NCI-H510A (cell line): ENCODE results near the gene CPTP.

Experiments used
- DNase-seq: peaks from one replicate; lab custom pipeline; 2025; lab: John Stamatoyannopoulos, UW

CPTP gene

DNA sequence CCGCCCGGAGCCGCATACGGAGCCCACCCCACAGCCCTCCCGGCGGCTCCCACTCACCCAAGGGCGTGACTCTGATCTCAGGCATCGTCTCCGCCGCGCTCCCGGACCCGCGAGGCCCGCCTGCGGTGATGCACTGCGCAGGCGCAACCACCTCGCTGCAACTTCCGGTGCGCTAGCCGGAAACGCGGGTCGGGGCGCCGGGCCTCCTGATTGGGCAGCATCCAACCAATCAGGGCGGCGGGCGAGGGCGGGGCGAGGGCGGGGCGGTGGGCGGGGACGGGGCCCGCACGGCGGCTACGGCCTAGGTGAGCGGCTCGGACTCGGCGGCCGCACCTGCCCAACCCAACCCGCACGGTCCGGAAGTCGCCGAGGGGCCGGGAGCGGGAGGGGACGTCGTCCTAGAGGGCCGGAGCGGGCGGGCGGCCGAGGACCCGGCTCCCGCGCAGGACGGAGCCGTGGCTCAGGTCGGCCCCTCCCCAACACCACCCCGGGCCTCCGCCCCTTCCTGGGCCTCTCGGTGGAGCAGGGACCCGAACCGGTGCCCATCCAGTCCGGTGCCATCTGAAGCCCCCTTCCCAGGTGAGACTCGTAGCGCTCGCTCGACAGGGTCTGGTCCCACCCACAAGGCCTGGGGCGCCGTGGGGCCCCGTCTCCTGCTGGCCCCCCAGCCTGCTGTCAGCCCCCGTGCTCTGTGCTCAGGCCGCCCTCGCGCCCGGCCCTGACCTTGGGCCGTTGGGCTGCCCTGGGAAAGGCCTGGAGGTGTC is at the start of gene CPTP, which contains the start of gene INTS11:
CPTP (plus strand) TSS at position 279 of the 764 bp plus-strand sequence. CDS start 2,109 bp downstream, outside the sequence.
INTS11 (minus strand) TSS at position 137 of the 764 bp plus-strand sequence; CDS start at position 85, 52 bp downstream.
- DNase-seq, result peak; percentile 98

DNA sequence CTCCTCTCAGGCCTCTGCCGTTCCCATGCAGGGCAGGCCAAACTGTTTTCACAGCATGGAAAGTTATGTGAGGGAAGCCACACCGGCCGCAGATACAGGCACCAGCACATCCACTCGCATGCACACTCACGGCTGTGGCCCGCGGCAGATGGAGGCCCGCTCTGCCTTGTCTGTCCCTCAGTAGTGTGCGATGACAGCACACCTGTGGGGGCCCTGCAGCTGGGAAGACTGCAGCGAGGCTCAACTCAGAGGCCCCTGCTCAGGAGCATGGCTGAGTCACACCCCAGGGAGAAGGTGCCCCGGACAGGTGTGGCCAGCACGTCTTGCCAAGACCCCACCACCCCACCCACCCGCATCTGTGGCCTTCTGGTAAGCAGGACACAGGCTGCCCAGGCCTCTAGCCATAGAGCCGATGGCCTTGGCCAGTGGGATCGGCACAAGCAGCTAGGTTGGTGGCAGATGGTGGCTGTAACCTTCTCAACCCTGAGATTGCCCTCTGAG is 49.6 kb upstream of the CPTP start:
- no peak for DNase-seq

DNA sequence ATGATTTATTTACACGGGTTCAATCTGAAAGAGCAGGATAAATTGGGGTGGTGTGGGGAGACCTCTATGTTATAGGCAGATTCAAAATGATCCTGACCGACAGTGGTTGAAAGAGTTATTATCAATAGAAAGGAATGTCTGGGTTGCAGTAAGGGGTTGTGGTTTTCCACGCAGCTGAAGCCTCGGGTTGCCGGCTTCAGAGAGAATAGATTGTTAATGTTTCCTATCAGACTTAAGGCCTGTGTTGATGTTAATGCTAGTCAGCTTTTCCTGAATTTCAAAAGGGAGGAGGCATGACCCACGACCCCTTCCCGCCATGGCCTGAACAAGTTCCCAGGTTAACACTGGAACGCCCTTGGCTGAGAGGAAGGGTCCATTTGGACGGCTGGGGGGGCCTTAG is 48.8 kb upstream of the CPTP start:
- no peak for DNase-seq

DNA sequence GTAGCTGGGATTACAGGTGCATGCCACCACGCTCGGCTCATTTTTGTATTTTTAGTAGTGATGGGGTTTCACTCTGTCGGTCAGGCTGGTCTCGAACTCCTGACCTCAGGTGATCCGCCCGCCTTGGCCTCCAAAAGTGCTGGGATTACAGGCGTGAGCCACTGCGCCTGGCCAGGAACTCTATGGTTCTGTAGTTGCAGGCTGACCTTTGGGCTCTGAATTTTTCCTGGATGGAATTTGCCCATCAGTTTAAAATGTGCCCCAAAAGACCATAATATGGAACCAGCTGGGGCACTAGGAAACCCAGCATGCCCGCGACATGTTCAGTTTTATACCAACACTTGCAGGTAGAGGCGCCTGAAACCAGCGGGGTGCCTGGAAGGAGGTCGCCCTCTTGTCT is 46.0 kb upstream of the CPTP start:
- no peak for DNase-seq

DNA sequence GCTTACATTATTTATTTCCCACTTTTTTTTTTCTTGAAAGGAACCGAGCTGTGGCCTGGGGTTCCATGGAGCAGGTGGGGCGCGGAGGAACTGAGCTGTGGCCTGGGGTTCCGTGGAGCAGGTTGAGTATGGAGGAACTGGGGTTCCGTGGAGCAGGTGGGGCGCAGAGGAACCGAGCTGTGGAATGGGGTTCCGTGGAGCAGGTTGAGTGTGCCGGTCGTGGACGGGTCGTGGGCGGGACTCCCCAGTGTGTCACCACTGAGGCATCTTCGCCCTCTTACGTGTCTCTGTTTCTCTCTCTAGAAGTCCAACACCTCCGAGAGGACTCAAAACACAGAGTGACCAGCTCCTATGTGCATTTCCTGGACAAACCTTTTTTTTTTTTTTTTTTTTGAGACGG is 45.6 kb upstream of the CPTP start:
- DNase-seq, result no peak

DNA sequence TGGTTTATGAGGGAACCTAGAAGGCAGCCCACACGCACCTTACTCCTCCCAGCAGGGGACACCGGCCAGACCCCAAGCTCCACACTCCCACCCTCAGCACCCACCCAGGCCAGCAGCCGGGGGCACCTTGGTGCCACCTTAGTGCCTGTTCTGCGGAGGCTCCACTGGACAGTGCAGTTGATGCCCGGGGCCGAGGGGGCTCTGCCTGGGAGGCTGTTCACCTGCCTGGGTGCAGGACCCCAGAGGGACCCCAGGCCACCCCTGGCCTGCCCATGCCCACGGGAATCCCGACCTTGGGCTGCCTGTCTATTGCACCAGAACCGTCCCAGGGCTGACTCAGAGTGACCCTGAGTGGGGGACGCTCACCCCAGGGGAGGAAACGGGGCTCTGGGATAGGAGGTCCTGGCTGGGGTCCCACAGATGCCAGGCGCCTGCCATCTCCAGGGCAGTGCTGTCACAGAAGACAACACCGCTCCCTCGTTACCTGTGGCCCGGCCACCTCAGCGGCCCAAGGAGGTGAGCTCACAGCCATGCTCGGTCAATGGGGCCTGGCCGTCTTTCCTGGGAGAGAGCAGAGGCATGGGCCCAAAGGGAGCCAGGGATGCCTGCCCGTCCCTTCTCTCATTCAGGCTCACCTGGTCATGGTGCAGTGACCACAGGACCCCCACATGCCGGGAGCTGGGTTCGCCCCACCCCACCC is 43.7 kb upstream of the CPTP start:
- no peak for DNase-seq

DNA sequence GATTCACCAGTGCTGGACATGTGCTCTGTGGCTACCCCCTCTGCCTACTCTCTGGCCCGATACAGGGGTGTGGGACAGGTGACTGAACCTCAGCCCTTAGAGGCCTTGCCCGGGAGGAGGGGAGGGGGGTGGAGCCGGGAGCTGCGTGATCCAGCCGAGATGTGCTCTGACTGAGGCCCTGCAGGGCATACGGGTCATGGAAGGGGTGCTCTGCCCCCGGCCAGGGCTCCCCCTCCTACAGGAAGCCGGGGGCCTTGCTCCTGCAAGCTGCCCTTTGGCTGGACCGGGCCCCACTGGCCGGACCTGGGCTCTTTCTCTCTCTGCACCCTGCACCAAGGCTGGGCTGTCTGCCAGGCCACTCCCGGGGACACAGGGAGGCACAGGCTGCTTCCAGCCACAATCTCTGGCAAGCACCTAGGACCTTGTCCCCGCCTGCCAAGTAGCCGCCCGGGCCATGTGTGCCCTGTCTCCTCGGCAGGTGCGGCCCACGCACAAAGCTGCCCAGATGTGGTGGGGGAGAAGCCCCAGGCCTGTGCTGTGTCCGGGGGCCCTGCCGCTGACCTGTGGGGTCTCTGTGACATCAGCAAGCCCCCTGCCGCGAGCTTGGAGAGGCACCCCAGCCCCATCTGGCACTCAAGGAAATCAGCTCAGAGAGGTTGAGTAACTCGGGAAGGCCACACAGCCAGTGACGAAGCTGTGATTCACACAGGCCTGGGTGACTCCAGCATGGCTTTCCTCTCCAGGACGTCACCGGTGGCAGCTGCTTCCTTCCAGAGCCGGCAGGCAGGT is 42.9 kb upstream of the CPTP start:
- peak; percentile 56 for DNase-seq

DNA sequence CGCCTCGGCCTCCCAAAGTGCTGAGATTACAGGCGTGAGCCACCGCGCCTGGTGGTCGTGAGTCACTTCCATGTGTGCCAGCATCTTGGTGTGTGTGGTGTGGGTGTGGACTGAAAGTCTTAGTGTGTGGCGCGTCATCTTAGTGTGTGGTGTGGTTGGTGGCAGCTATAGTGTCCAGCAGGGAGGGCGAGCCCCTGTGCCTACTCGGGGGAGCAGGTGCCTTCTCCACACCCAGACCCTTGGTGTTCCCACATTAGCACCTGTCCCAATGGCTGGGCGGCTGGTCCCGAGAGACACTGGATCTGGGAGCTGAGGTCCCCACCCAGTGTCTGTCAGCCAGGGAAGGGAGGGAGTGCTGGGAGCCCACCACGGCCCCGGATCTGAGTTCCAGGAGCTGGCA is 41.6 kb upstream of the CPTP start:
- DNase-seq, result no peak

DNA sequence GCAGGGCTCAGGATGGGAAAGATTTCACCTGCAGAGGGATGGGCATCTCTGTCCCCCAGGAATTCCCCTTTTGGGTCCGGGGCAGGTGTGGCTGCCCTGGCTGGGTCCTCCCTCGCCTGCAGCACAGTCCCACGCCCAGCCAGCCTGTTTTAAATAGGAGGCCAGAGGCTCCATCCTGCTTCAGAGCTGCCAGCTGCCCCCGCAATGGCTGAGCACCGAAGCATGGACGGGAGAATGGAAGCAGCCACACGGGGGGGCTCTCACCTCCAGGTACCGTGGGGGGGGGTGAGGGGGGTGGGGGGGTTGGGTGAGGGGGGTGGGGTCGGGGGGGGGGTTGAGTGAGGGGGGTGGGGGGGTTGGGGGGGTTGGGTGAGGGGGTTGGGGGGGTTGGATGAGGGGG is 40.8 kb upstream of the CPTP start:
- no peak for DNase-seq

DNA sequence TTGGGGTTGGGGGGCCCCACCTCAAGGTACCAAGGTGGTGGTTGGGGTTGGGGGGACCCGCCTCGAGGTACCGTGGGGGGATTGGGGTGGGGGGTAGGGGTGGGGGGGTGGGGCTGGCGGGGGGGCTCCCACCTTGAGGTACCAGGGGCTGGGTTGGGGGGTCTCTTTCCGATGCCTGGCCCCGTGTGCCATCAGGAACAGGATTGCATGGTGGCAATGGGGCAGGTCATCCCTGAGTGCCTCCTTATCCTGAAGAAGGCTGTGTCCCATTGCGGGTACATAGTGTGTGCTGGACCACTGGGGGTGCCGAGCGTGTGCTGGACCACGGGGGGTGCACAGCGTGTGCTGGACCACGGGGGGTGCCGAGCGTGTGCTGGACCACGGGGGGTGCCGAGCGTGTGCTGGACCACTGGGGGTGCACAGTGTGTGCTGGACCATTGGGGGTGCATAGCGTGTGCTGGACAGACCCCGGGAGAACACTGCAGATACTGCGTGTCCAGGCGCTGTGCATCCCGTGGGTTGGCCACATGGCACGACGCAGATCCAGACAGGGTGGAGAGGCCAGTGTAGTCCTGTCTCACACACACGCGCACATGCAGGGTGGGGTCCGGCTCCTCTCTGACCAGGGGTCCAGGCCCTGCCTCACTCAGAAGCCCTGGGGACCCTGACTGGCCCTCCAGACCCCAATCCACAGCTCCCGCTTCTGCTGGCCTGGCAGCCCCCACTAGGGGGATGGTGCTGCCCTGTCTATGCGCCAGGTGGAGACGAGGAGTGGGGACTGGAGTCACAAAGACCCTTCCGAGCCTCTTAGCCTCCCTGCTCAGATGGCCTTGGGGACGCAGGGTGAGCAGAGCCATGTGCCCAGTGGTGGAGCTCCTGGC is 40.1 kb upstream of the CPTP start:
- DNase-seq, result no peak

DNA sequence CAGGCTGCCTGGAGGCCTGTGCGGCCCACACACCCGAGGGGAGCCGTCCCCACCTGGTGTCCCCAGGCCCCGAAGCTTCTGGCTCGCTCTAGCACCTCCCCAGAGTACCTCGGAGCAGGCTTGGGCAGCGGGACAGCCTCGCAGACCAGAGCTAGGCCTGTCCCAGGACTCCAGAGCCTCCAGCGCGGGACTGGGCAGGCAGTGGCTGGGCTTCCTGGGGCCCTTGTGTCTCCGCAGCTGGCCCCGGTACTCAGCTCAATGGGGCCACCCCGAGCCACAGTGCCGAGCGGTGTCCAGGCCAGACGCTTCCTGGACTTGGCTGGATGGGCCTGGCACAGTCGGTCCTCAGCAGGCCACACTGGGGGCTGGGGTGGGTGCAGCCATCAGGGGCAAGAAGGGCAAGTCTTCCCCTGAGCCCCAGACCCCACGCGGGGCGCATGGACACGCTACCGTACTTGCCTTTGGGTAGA is 39.5 kb upstream of the CPTP start:
- DNase-seq, result no peak

DNA sequence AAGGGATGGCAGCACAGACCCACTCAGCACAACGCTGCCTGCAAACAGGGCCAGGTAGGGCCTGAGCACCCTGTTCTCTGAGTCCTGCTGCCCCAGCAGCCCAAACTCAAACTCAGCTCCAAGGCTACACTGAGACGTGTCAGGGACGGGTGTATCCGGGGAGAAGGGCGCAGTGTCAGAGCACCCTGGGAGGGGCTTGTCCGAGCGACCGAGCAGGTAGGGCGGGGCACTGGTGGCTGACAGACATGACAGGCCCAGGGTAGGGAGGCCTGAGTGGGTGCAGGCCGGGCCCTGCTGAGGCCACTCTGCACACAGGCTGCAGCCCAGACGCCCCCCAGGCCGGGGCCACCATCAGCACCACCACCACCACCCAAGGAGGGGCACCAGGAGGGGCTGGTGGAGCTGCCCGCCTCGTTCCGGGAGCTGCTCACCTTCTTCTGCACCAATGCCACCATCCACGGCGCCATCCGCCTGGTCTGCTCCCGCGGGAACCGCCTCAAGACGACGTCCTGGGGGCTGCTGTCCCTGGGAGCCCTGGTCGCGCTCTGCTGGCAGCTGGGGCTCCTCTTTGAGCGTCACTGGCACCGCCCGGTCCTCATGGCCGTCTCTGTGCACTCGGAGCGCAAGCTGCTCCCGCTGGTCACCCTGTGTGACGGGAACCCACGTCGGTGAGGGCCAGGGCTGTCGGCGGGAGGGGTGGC is 38.8 kb upstream of the CPTP start:
- DNase-seq, result no peak

DNA sequence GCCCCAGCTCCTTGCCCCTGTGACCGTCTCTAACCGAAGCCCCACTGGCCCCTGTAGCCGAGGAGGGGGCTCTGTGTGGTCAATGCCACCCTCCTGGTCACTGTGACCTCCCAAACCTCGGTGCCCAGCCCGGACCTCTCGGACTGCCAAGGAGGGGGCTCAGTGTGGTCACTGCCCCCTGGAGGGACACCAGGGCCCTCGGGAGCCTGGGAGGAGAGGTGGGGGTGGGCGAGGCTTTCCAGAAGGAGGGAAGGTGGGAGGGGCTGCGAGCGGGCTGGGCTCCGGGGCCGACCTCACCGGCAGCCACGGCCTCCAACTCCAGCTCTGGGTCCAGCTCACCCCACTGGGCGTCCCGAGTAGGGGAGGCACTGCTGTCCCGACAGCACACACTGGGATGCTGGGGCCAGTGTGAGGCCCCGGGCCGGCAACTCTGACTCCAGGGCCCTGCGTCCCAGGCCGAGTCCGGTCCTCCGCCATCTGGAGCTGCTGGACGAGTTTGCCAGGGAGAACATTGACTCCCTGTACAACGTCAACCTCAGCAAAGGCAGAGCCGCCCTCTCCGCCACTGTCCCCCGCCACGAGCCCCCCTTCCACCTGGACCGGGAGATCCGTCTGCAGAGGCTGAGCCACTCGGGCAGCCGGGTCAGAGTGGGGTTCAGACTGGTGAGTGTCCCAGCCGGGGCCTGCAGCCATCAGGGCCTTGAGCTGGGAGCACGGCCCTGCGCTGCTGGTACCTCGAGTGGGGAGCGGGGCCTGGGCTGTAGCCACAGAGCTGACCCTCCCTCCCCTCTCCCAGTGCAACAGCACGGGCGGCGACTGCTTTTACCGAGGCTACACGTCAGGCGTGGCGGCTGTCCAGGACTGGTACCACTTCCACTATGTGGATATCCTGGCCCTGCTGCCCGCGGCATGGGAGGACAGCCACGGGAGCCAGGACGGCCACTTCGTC is 38.0 kb upstream of the CPTP start:
- no peak for DNase-seq

DNA sequence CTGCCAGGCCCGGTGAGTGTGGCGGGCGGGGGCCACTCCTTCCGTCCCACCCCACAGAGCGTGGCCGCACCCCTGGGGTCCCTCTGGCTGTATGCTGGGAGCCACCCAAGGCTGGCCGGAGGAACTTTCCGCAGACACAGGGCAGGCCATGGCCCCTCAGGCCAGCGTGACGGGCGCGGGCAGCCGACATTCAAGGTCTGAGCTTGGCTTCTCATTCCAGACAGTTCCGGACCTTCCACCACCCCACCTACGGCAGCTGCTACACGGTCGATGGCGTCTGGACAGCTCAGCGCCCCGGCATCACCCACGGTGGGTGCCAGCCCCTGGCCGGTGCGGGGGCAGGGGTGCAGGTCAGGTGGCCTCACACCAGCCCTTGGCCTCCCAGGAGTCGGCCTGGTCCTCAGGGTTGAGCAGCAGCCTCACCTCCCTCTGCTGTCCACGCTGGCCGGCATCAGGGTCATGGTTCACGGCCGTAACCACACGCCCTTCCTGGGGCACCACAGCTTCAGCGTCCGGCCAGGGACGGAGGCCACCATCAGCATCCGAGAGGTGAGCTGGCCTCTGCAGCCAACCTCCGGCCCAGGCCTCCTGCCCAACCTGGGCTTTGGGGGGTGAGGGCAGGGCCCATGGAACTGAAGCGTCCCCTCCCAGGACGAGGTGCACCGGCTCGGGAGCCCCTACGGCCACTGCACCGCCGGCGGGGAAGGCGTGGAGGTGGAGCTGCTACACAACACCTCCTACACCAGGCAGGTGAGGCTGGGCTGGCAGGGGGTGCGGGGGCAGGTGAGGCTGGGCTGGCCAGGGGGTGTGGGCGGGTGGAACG is 37.1 kb upstream of the CPTP start:
- peak; percentile 60 for DNase-seq

DNA sequence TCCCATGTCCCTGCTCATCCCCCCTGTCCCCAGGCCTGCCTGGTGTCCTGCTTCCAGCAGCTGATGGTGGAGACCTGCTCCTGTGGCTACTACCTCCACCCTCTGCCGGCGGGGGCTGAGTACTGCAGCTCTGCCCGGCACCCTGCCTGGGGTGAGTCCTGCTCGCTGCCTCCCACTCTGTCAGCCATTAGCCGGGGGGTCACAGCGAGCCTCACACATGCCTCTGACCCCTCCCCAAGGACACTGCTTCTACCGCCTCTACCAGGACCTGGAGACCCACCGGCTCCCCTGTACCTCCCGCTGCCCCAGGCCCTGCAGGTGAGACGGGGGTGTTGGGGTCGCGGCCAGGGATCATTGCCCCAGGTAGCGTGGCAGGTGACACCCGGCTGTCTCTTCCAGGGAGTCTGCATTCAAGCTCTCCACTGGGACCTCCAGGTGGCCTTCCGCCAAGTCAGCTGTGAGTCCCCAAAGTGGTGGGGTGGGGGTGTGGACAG is 34.3 kb upstream of the CPTP start:
- peak; percentile 77 for DNase-seq

DNA sequence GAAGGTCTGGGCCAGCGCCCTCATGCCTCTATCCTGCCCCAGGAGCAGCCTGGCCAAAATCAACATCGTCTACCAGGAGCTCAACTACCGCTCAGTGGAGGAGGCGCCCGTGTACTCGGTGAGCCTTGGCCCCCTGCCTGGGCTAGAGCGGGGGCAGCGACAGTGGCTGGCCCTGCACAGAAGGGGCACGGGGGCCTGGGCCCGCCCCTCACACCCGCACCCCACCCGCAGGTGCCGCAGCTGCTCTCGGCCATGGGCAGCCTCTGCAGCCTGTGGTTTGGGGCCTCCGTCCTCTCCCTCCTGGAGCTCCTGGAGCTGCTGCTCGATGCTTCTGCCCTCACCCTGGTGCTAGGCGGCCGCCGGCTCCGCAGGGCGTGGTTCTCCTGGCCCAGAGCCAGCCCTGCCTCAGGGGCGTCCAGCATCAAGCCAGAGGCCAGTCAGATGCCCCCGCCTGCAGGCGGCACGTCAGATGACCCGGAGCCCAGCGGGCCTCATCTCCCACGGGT is 33.5 kb upstream of the CPTP start:
- peak; percentile 65 for DNase-seq

DNA sequence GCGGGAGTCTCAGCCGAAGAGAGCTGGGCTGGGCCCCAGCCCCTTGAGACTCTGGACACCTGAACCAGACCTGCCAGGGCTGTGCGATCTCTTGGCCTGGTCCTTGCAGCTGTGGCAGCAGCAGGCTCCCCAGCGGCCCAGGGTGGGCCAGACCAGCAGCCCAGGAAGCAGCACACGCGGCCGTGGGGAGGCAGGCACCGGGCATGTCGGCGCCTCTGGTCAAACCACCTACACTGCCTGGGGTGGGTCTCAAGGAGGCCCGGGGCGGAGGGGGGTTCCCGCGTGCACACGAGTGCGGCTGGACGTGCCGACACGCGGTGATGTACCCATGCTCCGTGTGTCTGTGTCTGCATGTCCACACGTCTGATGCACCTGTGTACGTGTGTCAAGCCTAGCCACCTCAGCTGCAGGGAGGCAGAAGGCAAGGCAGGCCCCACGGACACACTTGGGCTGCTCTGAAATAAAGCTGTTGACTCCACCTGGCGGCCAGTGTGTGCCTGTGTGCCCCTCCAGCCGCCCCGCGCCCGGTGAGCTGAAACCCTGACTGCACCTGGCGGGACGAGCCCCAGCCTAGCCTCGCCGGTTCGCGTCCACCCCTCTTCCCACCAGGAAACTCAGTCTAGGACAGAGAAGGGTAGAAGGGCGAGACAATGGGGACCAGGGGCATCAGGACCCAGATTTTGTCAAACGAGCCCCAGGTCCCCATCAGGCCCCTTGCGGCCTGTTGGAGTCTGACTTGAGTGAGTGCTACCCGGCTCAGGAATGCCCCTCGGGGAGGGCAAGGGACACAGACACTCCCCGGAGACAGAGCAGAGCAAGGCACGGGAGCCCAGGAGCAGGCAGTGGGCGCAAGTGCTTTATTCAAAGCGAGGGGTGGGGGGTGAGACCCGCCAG is 32.8 kb upstream of the CPTP start:
- DNase-seq, result peak; percentile 98
